Measurements from ENCODE around the gene LYRM9.

GRCh38 chr17:27927781-27928180 lies 34.6 kb upstream of the LYRM9 start:
- TF ChIP-seq CTCF (conservative IDR thresholded peaks at IDR 0.05 in 1 of 2, IDR thresholded peaks at IDR 0.05 in 1 of 2; ENCODE audit: low read depth in 1 of 2, low read length in 2 of 2) (no peak), EZH2 (IDR thresholded peaks at IDR 0.05; ENCODE audit: low read length, missing control alignments) (no peak)
